Common myeloid progenitor, CD34-positive (primary cell): Measurements from ENCODE around the gene DNTTIP2.

Experiments used
- CTCF ChIA-PET: fragments of 350-600 bp; sonication (Branson Sonifier 250); formaldehyde crosslinking; loops from one replicate; lab custom pipeline; 2021; ENCODE audit warnings: antibody characterized with exemption; lab: Charles Lee
- POLR2A ChIA-PET: fragments of 350-600 bp; sonication (Branson Sonifier 250); formaldehyde crosslinking; loops from one replicate; lab custom pipeline; 2021; ENCODE audit warnings: antibody characterized with exemption; lab: Charles Lee
- DNase-seq, 3 donors: peaks; one replicate each; pipeline versions ENCODE4 v3.0.0 to v3.0.0-alpha.2; 2013
- H3K27ac ChIP-seq, 2 experiments: 1 replicate in 1 of 2; 2 replicates in 1 of 2; pipeline ENCODE4 v1.7.0; 2013; ENCODE audit warnings: inconsistent platforms in 2 of 2, low read length in 2 of 2, mild to moderate bottlenecking in 2 of 2, low read depth in 1 of 2, moderate library complexity in 1 of 2; ENCODE audit not compliant: severe bottlenecking in 2 of 2, insufficient read depth in 1 of 2, poor library complexity in 1 of 2
- H3K27me3 ChIP-seq, 5 experiments: replicated peaks in 2 of 5; 1 replicate in 3 of 5; 2 replicates in 2 of 5; pipeline versions ENCODE4 v1.6.1 to v1.7.0; 2013; ENCODE audit warnings: low read length in 4 of 5, mild to moderate bottlenecking in 2 of 5, moderate library complexity in 2 of 5, inconsistent platforms in 1 of 5; ENCODE audit not compliant: insufficient read depth in 5 of 5, control insufficient read depth in 4 of 5
- H3K36me3 ChIP-seq, 4 experiments: 1 replicate in 2 of 4; 2 replicates in 2 of 4; pipeline versions ENCODE4 v1.6.1 to v1.7.0; 2013; ENCODE audit warnings: low read length in 3 of 4, control low read depth in 1 of 4, mild to moderate bottlenecking in 1 of 4; ENCODE audit not compliant: control insufficient read depth in 4 of 4, insufficient read depth in 4 of 4
- H3K4me1 ChIP-seq, 4 experiments: 1 replicate in 3 of 4; 2 replicates in 1 of 4; pipeline versions ENCODE4 v1.6.1 to v1.7.1; 2013; ENCODE audit warnings: low read length in 3 of 4, mild to moderate bottlenecking in 3 of 4, control low read depth in 1 of 4, inconsistent platforms in 1 of 4, moderate library complexity in 1 of 4; ENCODE audit not compliant: control insufficient read depth in 4 of 4, insufficient read depth in 4 of 4; ENCODE audit errors: control extremely low read depth in 1 of 4
- H3K4me3 ChIP-seq, 7 experiments: 1 replicate in 4 of 7; 2 replicates in 3 of 7; pipeline versions ENCODE4 v1.5.1 to v1.7.0; 2013; ENCODE audit warnings: mild to moderate bottlenecking in 7 of 7, low read length in 6 of 7, moderate library complexity in 6 of 7, inconsistent platforms in 2 of 7, low read depth in 2 of 7, control low read depth in 1 of 7; ENCODE audit not compliant: insufficient read depth in 4 of 7, control insufficient read depth in 1 of 7; ENCODE audit errors: extremely low read depth in 1 of 7
- H3K9me3 ChIP-seq, 5 experiments: 1 replicate in 4 of 5; 2 replicates in 1 of 5; pipeline versions ENCODE4 v1.6.1 to v1.7.1; 2013; ENCODE audit warnings: low read length in 4 of 5, mild to moderate bottlenecking in 2 of 5, inconsistent platforms in 1 of 5, low read depth in 1 of 5, moderate library complexity in 1 of 5; ENCODE audit not compliant: control insufficient read depth in 4 of 5, insufficient read depth in 2 of 5; ENCODE audit errors: control extremely low read depth in 1 of 5
- WGBS: methylation state at CpG from one replicate; pipeline ENCODE4 v1.1.5; 2013; ENCODE audit not compliant: insufficient coverage; 5-methylcytosine and 5-hydroxymethylcytosine counted together

The DNTTIP2 gene

GRCh38 chr1:93904228-93904627, 25.2 kb upstream of the DNTTIP2 start:
- H3K9me3 ChIP-seq = no peaks in the 10 kb centered on the region
- DNase-seq = peak; percentile 28 to 77 (median 66)
- ChIA-PET CTCF (no interaction called here), POLR2A (interaction anchor here (0.7 to 1.0 kb wide), 2 partner anchors 25 to 269 kb away, joined by 3 read pairs; partner anchors contain the start of gene DNTTIP2)
- no peaks in the 10 kb centered on the region for H3K27me3 ChIP-seq
- WGBS = 0% methylated on average over 1 of the region's 2 CpGs
- no peak overlapping the region for H3K4me3 ChIP-seq
- no peak overlapping the region for H3K27ac ChIP-seq
- H3K4me1 ChIP-seq = peaks cover 0 to 34% (median 18%) of the 10 kb centered on the region in 4 experiments
- H3K36me3 ChIP-seq = peaks cover 0 to 6% (median 5%) of the 10 kb centered on the region in 4 experiments

GRCh38 chr1:93900723-93901504, 21.9 kb upstream of the DNTTIP2 start:
- no CpG with 5 or more reads among the region's 3 CpGs for WGBS
- POLR2A ChIA-PET = no interaction called here
- no peak for DNase-seq

GRCh38 chr1:93899543-93900207, 20.7 kb upstream of the DNTTIP2 start:
- Histone ChIP-seq H3K27ac (no peak overlapping the region), H3K27me3 (no peaks in the 10 kb centered on the region), H3K4me3 (no peak overlapping the region), H3K9me3 (no peaks in the 10 kb centered on the region), H3K36me3 (peaks cover 0 to 19% (median 17%) of the 10 kb centered on the region in 4 experiments), H3K4me1 (peaks cover 0 to 11% (median 5%) of the 10 kb centered on the region in 4 experiments)
- CTCF ChIA-PET = no interaction called here
- DNase-seq = no peak
- POLR2A ChIA-PET = no interaction called here
- no CpG with 5 or more reads among the region's 3 CpGs for WGBS

More at GRCh38 chr1:93900723-93901504, 21.9 kb upstream of the DNTTIP2 start:
- Histone ChIP-seq H3K27ac (no peak overlapping the region), H3K9me3 (no peaks in the 10 kb centered on the region), H3K27me3 (no peaks in the 10 kb centered on the region), H3K36me3 (peaks cover 0 to 16% (median 14%) of the 10 kb centered on the region in 4 experiments), H3K4me3 (no peak overlapping the region), H3K4me1 (peaks cover 0 to 14% (median 7%) of the 10 kb centered on the region in 4 experiments)
- CTCF ChIA-PET = no interaction called here

GRCh38 chr1:93888900-93889299, 9.9 kb upstream of the DNTTIP2 start:
- ChIA-PET POLR2A (no interaction called here), CTCF (no interaction called here)
- no peaks in the 10 kb centered on the region for H3K27me3 ChIP-seq
- H3K4me1 ChIP-seq = no peaks in the 10 kb centered on the region
- no peak overlapping the region for H3K4me3 ChIP-seq
- peaks cover 2 to 10% (median 6%) of the 10 kb centered on the region in 4 experiments for H3K36me3 ChIP-seq
- DNase-seq = no peak
- no CpG with 5 or more reads among the region's 6 CpGs for WGBS
- H3K9me3 ChIP-seq = no peaks in the 10 kb centered on the region
- no peak overlapping the region for H3K27ac ChIP-seq

- Histone ChIP-seq H3K27ac (no peak overlapping the region), H3K4me3 (no peak overlapping the region), H3K4me1 (peaks cover 4 to 22% (median 13%) of the 10 kb centered on the region in 4 experiments), H3K9me3 (no peaks in the 10 kb centered on the region), H3K27me3 (no peaks in the 10 kb centered on the region), H3K36me3 (peaks cover 0 to 5% (median 3%) of the 10 kb centered on the region in 4 experiments)
- 85% methylated on average over 4 of the region's 4 CpGs for WGBS
- no peak for DNase-seq
- ChIA-PET POLR2A (no interaction called here), CTCF (interaction anchor here (0.6 to 2.4 kb wide), 3 partner anchors 11 to 68 kb away, joined by 4 to 5 read pairs (median 4); partner anchors contain the start of gene GCLM)
These were observed 3.3 kb upstream of the DNTTIP2 start for GRCh38 chr1:93882269-93882668.

GRCh38 chr1:93880731-93881130, 1.7 kb upstream of the DNTTIP2 start:
- CTCF ChIA-PET = no interaction called here
- POLR2A ChIA-PET = no interaction called here
- H3K27ac ChIP-seq = no peak overlapping the region
- no peak for DNase-seq
- H3K36me3 ChIP-seq = peaks cover 6 to 19% (median 13%) of the 10 kb centered on the region in 4 experiments
- H3K4me1 ChIP-seq = peaks cover 10 to 34% (median 20%) of the 10 kb centered on the region in 4 experiments
- H3K27me3 ChIP-seq = no peaks in the 10 kb centered on the region
- 93% methylated on average over 1 of the region's 2 CpGs for WGBS
- H3K4me3 ChIP-seq = no peak overlapping the region
- no peaks in the 10 kb centered on the region for H3K9me3 ChIP-seq
